Esophagus muscularis mucosa (tissue), 4 donors: ENCODE results near the gene NUBP2.

Experiments
- CTCF ChIP-seq, 3 experiments: fragments of 200-600 bp in 2 of 3; fragments of 450-650 bp in 1 of 3; sonication (generic) in 2 of 3; IDR thresholded peaks; one replicate each; pipeline ENCODE4 v1.5.1; 2017 to 2019; ENCODE audit warnings: antibody characterized with exemption in 3 of 3, mild to moderate bottlenecking in 2 of 3, moderate library complexity in 1 of 3
- EP300 ChIP-seq: sonication (generic); formaldehyde crosslinking; IDR thresholded peaks from one replicate; pipeline ENCODE4 v1.6.1; 2017; ENCODE audit warnings: antibody characterized with exemption
- POLR2A ChIP-seq: fragments of 450-650 bp; IDR thresholded peaks from one replicate; pipeline ENCODE4 v1.6.1; 2017; ENCODE audit warnings: antibody characterized with exemption, moderate library complexity, mild to moderate bottlenecking, low read depth
- POLR2AphosphoS5 ChIP-seq, 2 donors: sonication (generic); formaldehyde crosslinking; IDR thresholded peaks; one replicate each; pipeline ENCODE4 v1.6.1; 2017; ENCODE audit warnings: antibody characterized with exemption in 2 of 2

- no peak for TF ChIP-seq CTCF (IDR thresholded peaks at IDR 0.05)
- no peak for TF ChIP-seq POLR2AphosphoS5 (IDR thresholded peaks at IDR 0.05)
- no peak for TF ChIP-seq EP300
- TF ChIP-seq POLR2A, result no peak
Measured at GRCh38 chr16:1741553-1742165, 41.1 kb upstream of the NUBP2 start.
